OCI-LY1 (cell line): ENCODE data around the gene GNAL.

Source experiments
- EZH2 ChIP-seq: fragments of 200-600 bp; sonication (generic), shearing (Covaris generic); IDR thresholded peaks from 2 replicates; pipeline ENCODE4 v1.8.0; 2017; ENCODE audit warnings: borderline replicate concordance, mixed run types, mild to moderate bottlenecking, antibody characterized with exemption, low read length, moderate library complexity, mixed read lengths
- TF ChIP-seq, protein P1 (sequence below): fragments of 200-600 bp; sonication (generic), shearing (Covaris generic); IDR thresholded peaks from 2 replicates; pipeline ENCODE4 v1.5.1; 2017; ENCODE audit warnings: mild to moderate bottlenecking, antibody characterized with exemption, low read length, moderate library complexity, mixed read lengths

DNA sequence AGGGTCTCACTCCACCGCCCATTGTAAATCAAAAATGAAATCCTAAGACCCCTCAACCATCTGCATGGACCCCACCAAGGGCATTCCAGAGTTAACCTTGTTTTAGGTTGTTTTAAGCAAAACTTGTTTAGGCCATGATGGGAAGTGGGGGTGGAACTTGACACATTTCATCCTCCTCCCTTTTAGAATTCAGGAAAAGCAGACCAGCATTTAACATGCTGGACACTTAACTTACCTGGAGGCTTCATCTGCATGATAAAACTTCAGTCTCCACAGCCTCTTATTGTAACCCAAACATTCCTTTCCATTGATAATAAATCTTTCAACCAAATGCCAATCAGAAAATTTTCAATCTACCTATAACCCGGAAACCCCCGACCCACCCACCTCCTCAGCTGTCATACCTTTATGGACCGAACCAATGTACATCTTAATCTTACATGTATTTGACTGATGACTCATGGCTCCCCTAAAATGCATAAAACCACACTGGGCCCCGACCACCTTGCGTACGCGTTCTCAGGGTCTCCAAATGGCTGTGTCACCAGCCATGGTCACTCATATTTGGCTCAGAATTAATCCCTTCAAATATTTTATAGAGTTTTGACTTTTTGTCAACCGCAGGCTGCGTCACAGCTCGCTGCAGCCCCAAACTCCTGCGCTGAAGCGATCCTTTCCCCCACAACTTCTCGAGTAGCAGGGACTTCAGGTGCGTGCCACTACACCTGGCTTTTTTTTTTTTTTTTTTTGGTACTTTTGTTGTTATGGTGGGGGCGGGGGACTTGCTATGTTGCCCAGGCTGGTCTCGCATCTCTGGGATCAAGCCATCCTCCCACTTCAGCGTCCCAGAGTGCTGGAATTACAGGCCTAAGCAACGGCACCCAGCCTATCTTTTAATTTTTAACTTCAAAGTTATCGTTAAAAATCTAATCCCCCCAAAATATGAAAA, 218.1 kb downstream of the GNAL start:
- TF ChIP-seq, protein P1, sequence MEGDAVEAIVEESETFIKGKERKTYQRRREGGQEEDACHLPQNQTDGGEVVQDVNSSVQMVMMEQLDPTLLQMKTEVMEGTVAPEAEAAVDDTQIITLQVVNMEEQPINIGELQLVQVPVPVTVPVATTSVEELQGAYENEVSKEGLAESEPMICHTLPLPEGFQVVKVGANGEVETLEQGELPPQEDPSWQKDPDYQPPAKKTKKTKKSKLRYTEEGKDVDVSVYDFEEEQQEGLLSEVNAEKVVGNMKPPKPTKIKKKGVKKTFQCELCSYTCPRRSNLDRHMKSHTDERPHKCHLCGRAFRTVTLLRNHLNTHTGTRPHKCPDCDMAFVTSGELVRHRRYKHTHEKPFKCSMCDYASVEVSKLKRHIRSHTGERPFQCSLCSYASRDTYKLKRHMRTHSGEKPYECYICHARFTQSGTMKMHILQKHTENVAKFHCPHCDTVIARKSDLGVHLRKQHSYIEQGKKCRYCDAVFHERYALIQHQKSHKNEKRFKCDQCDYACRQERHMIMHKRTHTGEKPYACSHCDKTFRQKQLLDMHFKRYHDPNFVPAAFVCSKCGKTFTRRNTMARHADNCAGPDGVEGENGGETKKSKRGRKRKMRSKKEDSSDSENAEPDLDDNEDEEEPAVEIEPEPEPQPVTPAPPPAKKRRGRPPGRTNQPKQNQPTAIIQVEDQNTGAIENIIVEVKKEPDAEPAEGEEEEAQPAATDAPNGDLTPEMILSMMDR, result no peak
- TF ChIP-seq EZH2, result no peak
